GM21576 (cell line): ENCODE measurements around the gene YWHAG.
"Not testable (repeated sequence)": the region's sequence is repeated elsewhere in the genome, so short reads cannot be mapped to it uniquely, and the experiment has no call there.

Source experiments
- ATAC-seq: cut with Tn5 transposase; IDR thresholded peaks from one replicate; pipeline ENCODE4 v1.9.1; 2021; ENCODE audit warnings: mild to moderate bottlenecking, moderate library complexity; ENCODE audit not compliant: unreplicated experiment

The YWHAG gene

GRCh38 chr7:76380623-76380966 is 21.8 kb upstream of the YWHAG start:
- no peak for ATAC-seq

DNA sequence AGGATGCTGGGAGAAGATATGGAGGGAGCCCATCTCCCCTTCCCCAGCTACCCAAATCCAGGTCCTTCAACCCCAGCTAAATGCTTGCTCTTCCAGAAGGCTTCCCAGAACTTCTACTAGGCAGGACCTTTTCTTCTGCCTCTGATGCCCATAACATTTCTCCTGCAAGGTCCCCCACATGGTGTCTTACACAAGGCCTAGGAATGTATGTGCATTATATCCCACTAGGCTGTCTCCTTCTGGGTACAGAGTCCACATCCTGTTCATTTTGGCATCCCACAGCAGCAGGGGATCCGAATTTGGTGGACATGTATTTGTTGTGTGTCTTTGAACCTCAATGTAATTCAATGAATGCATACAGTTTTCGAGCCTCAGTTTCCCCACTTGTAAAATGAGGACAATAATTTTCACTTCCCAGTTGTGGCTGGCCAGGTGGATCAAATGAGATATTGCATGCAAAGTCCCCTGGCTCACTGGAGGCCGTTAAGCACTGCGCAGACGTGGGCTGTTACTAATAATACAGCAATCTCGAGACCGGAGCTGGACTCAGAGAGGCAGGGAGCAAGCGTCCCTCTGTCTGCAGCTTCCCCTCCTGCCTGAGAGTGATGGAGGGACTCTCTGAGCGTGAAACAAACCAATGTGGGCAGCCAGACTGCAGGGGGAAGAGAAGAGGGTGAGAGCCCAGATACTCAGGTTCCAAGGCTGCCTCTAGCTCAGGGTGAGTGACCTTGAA is 18.6 kb upstream of the YWHAG start:
- ATAC-seq = no peak

DNA sequence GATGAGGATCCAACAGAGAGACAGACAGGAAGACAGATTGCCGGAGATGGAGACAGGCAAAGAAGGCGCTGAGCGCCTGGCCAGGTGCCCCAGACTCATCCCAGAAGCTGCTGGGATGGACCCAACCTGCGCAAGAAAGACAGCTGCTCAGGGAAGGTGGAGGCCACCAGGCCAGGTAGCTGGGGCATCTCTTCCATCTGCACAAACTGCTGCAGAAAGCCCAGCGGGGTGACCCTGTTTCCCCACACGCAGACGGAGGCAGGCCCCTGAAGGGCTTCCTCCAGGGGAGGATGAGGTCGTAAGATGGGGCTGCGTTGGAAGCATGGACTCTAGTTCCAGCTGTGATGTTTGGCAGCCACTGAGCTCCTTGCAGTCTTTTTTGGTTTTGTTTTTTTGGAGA is 16.5 kb upstream of the YWHAG start:
- no peak for ATAC-seq

- no peak for ATAC-seq
Measured at GRCh38 chr7:76372984-76373833, 14.4 kb upstream of the YWHAG start.

DNA sequence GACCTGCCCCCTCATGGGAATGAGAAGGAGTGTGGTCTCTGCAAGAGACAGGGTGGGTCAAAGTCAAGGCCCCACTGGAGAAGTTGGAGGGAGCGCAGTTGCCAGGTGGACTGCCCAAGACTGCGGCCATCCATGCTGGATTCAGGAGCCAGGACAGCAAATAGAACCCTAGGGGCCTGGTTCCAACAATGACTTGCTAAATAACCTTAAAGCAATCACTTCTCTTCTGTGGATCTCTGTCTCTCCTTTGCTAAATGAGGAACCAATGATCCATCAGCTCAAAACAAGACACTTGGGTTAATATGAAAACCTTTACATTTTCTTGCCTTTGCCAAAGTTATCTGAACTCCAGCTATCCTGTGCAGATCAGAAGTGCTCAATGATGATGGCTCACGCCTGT is 12.6 kb upstream of the YWHAG start:
- ATAC-seq = no peak

DNA sequence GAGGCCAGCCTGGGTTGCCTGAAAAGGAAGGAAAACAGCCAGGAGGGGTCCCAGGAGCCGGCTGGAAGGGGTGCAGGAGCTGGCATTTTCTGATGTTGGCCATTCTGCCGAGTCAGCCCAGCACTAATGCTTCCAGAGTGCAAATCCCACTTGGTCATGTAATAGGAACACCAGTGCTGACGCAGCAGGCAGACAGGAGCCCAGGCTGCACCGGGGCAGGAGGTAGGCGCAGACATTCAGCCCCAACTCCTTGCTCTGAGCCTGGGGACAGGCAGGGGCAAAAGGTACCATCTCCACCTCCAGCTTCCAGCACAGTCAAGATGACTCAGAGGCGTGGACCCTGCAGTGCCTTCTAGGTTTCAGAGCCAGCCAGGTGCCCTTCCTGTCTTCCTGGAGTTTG is 10.2 kb upstream of the YWHAG start:
- ATAC-seq = no peak

GRCh38 chr7:76368190-76368589 is 9.4 kb upstream of the YWHAG start:
- ATAC-seq = no peak

DNA sequence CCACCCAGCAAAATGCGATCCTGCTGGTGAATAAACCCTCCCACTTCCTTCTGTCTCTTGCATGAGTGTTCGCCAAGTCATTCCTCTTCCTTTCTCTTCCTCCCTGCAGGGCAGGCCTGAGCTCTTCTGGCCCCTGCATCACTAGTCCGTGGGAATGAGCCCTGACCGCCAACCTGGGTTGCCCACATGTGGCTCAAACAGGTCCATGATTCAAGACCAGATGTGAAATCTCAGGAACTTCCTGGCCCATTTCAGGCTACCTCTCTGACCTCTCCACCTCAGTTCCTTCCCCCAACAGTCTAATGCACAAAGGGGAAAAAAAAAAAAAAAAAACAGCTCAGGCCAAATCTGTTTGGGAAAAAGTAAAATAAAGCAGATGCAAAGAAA is 5.4 kb upstream of the YWHAG start:
- ATAC-seq = no peak

- ATAC-seq = not testable (repeated sequence)
Measured at GRCh38 chr7:76363754-76364153, 5.0 kb upstream of the YWHAG start.

- no peak for ATAC-seq
Measured at GRCh38 chr7:76359978-76360638, 1.3 kb upstream of the YWHAG start.

DNA sequence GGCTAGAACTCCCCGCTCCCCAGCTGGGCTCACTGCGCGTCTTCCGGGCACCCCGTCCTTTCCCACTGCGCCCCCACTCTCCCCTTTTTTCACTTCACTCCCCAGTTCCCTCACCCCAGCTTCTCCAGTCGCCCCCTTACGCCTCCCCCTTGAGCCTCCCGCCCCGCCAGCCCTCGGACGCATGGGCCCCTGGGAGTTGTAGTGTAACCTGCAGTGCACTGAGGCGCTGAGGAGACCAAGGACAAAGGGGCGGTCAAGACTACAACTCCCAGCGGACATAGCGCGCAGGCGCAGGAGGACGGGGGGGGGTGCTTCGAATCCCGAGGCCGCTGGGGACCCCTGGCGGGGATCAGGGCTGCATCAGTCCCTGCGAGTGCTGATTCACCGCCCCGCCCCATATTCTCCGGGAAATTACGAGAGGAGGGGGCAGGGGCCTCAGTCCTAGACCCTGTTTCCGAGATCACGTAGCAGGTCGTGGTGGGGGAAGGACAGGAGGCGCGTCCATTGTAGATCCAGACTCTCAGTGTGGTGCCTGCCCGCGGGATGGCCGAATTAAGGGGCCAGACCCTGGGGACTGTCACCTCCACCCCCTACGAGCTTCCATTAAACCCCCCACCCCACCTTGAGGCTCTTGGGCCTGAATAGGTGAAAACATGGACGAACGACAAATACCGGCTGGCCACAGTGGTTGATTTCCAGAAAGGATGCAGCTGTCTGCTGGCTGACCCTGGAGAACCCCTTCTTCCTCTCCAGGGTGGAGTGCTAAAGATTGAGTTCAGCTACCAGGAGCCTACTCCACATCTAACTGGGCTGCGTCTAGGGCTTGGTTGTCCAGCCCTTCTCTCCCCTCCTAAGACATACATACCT is 553 bp upstream of the YWHAG start:
- peak; percentile 90 for ATAC-seq

GRCh38 chr7:76358011-76358480 is 745 bp downstream of the YWHAG start:
- peak; percentile 31 for ATAC-seq

DNA sequence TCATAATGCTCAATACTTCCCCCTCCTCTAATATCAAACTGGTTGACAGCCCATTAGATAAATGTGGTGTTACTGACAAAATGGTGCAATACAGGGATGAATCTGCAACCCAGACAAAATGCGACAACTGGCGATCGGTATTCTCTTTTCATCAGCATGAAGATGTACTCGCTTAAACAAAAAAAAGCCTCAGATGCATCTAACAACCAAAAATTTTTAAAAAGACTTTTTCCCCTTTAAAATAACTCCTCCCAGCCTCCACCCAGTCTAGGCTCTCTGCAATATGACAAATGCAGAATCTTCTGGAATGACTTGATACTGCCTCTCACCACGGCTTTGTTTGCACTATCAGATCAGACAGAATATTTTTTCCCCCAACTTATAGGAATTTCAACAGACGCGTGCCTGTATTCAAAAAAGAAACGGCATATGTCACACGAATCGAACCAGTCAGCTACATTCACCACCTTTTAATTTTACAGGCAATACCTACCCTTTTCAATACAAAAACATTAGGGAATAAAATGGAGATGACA is 1.2 kb downstream of the YWHAG start:
- no peak for ATAC-seq

- no peak for ATAC-seq
Measured at GRCh38 chr7:76356823-76357222, 2.0 kb downstream of the YWHAG start.

- no peak for ATAC-seq
Measured at GRCh38 chr7:76356115-76356514, 2.7 kb downstream of the YWHAG start.

- no peak for ATAC-seq
Measured at GRCh38 chr7:76354981-76355730, 3.6 kb downstream of the YWHAG start.

GRCh38 chr7:76354516-76354915 is 4.3 kb downstream of the YWHAG start:
- no peak for ATAC-seq

DNA sequence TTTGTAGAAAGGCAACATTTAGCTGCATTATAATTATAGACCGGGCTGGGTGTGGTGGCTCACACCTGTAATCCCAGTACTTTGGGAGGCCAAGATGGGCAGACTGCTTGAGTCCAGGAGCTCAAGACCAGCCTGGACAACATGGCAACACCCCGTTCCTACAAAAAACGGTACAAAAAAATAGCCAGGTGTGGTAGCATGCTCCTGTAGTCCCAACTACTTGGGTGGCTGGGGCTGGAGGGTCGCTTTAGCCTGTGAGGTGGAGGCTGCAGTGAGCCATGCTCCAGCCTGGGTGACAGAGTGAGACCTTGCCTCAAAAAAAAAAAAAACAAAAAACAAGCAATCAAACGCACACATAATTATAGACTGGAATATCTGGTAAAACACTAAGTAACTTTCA is 5.0 kb downstream of the YWHAG start:
- no peak for ATAC-seq

DNA sequence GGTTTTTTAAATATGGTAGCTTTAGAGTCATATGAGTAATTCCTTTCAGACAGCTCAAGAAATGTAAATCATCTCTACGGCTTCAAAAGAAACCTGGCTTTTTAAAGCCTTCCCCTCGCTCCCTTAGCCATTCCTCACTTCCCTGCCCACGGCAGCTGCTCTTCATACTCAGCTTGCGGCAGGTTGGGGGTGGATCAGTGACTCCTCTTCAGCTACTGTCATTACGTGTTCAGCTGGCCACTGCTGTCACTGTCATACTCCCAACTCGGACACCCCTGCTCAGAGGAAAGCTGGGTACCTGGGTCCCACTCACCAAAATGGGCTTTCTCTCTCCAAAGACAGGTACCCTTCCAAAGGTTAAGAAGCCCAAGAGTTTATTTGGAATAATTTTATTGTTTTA is 6.6 kb downstream of the YWHAG start:
- ATAC-seq = no peak

DNA sequence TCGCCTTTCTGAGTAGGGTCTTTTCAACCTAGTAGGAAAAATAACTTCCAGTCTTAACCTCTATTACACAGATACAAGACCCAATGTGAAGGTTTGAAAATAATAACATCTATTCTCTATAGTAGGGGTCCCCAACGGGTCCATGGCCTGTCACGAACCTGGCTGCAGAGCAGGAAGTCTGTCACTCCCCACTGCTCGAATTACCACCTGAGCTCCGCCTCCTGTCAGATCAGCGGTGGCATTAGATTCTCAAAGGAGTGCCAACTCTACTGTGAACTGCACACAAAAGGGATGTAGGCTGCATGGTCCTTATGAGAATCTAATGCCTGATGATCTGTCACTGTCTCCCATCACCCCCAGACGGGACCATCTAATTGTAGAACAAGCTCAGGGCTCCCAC is 7.4 kb downstream of the YWHAG start:
- no peak for ATAC-seq
